Measurements from ENCODE around the gene TMEM25.
A peak's percentile ranks its signal among the peaks of the same experiment; 100 is the strongest.
"Not testable (repeated sequence)": the region's sequence is repeated elsewhere in the genome, so short reads cannot be mapped to it uniquely, and the experiment has no call there.

Gene TMEM25

DNA sequence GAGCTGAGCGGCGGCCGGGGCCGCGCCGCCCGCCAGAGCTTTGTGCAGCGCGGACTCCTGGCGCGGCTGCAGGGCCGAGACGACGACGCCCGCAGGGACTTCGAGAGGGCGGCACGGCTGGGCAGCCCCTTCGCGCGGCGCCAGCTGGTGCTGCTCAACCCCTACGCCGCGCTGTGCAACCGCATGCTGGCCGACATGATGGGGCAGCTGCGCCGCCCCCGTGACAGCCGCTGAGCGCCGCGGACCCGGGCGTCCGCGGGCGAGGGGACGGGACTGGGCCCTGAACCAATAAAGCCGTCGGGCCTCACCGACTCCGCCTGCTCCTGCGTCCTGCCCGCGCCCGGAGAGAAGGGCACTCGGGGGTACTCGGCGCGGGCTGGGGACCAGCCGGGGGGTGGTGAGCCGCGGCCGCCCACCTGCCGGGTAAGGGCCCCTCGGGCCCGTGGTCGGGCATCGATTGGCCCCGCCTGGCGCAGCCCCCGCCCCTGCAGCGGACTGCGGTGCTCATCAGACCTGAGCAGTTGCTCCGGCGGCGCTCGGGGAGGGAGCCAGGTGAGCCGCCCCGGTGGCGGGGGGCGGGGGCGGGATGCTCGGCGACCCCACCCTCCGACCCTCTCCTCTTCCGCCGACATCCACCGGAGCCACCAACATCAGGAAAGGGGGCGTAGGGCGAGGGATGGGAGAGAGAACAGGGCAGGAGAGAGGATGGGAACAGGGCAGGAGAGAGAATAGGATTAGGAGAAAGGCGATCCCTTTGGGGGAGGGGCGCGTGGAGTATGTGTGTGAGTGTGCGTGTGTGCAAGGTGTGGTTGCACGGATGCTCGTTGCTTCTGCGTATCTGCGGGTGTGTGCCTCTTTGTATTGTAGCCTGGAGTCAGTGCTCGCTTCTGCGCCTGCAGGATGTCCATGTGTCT lies at the start of gene TMEM25:
TSS of gene TMEM25 (plus strand) at position 510 of the 914 bp plus-strand sequence. CDS start 610 bp downstream, outside the sequence.
- DNase-seq: peak; percentile 82

DNA sequence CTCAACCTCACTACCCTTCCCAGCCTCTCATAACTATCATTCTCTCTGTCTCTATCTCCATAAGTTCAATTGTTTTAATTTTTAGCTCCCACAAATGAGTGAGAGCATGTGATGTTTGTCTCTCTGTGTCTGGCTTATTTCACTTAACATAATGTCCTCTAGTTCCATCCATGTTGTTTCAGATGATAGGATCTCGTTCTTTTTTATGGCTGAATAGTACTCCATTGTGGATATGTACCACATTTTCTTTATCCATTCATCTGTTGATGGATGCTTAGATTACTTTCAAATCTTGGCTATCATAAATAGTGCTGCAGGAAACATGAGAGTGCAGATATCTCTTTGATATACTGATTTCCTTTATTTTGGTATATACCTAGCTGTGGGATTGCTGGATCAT lies 49.8 kb upstream of the TMEM25 start:
- not testable (repeated sequence) for DNase-seq

DNA sequence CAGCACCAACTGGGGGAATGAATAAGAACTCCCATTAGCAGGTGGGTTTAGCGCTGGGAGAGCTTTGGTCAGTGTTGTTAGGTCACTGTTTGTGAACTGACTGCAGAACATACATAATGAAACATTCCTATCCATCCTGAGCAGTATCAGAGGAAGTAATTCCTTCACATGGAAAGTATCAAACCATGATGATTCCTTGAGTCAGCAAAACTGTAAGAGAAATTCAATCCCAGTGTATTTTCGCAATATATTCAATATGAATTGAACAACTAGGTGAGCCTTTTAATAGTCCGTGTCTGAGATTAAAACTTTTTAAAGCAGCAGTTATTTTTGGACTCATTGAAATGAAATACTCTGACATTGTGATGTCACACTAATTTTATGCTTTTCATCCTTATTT lies 46.6 kb upstream of the TMEM25 start:
- DNase-seq: no peak

DNA sequence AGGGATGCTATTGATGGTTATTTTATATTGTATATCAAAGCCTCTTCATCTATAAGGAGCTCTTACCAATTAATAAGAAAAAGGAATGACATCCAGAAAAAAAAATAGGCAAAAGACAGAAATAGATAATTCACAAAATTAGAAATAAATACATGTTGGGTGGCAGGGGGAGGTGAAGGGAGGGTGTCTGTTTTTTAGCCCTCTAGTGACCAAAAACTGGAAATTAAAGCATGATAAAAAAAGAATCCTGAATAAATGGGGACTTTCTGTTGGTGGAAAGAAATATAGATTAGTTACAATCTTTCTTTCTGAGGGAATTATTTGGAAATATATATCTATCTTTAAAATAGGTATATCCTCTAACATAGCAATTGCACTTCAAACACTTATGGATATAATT lies 45.7 kb upstream of the TMEM25 start:
- DNase-seq: no peak

DNA sequence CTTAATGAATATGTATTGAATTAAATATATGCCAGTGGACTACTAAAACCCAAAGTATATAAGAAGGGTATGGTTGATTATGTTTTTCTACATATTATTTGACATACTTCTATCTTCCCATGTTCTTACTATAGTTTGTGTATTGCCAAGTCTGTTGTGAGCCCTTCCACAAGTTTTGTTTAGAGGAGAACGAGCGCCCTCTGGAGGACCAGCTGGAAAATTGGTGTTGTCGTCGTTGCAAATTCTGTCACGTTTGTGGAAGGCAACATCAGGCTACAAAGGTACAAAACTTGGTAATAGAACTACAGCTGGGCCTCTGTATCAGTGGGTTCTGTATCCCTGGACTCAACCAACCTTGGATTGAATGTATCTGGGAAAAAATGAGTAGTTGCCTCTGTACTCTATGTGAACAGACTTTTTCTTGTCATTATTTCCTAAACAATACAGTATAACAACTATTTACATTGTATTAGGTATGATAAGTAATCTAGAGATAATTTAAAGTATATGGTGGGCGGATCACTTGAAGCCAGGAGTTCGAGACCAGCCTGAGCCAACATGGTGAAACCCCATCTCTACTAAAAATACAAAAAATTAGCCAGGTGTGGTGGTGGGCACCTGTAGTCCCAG lies 42.4 kb upstream of the TMEM25 start:
- peak; percentile 85 for DNase-seq

DNA sequence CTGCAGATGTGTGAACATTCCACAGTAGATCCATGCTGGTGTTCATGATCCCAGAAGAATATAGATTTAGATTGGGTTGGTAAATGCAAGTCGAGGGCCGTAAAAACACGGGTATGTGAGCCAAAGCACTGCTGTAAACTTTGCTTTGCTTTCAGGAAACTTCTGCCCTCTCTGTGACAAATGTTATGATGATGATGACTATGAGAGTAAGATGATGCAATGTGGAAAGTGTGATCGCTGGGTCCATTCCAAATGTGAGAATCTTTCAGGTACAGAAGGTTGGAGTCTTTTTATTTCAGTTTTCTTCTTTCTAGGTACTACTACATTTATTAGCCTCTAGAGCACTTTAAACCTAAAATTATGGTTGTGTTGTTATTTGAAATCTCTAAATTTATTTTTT lies 40.0 kb upstream of the TMEM25 start:
- DNase-seq: no peak

DNA sequence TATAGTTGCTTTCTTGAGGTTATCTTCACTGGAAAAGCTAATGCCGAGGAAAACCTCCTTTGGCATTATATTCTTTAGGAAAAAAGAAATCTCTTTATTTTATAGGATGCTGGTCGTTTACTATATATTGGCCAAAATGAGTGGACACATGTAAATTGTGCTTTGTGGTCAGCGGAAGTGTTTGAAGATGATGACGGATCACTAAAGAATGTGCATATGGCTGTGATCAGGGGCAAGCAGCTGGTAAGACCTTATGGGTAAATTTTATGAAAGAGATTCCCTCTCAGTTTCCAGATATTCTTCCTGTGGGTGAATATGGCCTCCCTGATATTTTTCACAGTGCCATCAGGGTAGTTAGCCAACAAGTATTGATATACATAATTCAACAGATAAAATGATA lies 33.2 kb upstream of the TMEM25 start:
- no peak for DNase-seq

DNA sequence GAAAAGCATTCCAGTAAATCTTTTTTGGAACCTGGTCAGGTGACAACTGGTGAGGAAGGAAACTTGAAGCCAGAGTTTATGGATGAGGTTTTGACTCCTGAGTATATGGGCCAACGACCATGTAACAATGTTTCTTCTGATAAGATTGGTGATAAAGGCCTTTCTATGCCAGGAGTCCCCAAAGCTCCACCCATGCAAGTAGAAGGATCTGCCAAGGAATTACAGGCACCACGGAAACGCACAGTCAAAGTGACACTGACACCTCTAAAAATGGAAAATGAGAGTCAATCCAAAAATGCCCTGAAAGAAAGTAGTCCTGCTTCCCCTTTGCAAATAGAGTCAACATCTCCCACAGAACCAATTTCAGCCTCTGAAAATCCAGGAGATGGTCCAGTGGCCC lies 27.8 kb upstream of the TMEM25 start:
- DNase-seq: no peak

DNA sequence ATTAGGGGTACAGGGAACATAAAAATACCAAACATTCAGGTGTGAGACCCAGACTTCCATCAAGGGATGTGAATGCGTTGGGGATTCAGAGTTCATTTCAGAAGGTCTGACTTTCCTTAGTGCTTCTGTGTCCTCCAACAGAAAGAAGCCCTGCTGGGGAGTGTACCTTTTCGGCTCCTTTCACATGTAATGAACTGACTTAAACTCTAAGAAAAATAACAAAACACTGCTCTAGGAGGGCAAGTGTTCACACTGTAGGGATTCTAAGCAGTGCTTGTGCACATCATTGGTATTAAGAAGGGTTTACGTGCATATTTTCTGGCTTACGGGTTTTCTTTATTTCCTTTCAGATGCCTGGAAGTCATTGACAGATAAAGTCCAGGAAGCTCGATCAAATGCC lies 19.4 kb upstream of the TMEM25 start:
- no peak for DNase-seq

DNA sequence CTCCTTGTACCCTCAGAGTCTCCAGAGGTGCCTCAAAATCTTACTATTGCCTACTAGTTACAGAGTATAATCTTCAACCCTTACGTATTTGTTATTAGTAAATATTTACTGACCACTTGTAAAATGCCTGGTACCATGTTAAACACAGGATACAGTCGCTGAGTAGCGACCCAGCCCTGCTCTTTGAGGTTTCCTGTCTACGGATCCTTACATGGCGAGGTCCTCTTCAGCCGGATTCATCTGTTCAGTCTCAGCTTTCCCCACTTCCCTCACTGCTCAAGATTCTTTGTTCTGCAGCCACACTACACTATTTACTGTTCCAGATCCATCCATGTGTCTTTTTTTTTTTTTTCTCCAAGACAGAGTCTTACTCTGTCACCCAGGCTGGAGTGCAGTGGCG lies 16.9 kb upstream of the TMEM25 start:
- no peak for DNase-seq

DNA sequence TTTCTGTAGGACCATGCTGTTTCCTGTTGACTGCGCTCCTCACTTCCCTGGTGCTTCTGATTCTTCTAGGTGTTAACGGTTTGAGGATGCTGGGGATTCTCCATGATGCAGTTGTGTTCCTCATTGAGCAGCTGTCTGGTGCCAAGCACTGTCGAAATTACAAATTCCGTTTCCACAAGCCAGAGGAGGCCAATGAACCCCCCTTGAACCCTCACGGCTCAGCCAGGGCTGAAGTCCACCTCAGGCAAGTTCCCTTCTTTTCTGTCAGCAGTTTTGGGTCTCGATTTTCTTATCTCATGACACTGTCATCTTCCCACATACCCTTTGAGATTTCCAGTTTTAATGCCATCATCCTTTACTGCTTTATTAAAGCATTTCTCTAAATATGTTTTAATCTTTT lies 11.4 kb upstream of the TMEM25 start:
- DNase-seq: no peak

DNA sequence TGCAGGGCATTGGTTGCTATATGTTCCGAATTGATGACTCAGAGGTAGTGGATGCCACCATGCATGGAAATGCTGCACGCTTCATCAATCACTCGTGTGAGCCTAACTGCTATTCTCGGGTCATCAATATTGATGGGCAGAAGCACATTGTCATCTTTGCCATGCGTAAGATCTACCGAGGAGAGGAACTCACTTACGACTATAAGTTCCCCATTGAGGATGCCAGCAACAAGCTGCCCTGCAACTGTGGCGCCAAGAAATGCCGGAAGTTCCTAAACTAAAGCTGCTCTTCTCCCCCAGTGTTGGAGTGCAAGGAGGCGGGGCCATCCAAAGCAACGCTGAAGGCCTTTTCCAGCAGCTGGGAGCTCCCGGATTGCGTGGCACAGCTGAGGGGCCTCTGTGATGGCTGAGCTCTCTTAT lies 9.1 kb upstream of the TMEM25 start:
- DNase-seq: no peak

DNA sequence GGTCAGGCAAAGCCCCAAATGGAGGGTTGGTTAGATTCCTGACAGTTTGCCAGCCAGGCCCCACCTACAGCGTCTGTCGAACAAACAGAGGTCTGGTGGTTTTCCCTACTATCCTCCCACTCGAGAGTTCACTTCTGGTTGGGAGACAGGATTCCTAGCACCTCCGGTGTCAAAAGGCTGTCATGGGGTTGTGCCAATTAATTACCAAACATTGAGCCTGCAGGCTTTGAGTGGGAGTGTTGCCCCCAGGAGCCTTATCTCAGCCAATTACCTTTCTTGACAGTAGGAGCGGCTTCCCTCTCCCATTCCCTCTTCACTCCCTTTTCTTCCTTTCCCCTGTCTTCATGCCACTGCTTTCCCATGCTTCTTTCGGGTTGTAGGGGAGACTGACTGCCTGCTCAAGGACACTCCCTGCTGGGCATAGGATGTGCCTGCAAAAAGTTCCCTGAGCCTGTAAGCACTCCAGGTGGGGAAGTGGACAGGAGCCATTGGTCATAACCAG lies 8.4 kb upstream of the TMEM25 start:
- no peak for DNase-seq

DNA sequence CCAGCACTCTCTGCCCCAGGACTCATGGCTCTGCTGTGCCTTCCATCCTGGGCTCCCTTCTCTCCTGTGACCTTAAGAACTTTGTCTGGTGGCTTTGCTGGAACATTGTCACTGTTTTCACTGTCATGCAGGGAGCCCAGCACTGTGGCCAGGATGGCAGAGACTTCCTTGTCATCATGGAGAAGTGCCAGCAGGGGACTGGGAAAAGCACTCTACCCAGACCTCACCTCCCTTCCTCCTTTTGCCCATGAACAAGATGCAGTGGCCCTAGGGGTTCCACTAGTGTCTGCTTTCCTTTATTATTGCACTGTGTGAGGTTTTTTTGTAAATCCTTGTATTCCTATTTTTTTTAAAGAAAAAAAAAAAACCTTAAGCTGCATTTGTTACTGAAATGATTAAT lies 6.6 kb upstream of the TMEM25 start:
- no peak for DNase-seq

DNA sequence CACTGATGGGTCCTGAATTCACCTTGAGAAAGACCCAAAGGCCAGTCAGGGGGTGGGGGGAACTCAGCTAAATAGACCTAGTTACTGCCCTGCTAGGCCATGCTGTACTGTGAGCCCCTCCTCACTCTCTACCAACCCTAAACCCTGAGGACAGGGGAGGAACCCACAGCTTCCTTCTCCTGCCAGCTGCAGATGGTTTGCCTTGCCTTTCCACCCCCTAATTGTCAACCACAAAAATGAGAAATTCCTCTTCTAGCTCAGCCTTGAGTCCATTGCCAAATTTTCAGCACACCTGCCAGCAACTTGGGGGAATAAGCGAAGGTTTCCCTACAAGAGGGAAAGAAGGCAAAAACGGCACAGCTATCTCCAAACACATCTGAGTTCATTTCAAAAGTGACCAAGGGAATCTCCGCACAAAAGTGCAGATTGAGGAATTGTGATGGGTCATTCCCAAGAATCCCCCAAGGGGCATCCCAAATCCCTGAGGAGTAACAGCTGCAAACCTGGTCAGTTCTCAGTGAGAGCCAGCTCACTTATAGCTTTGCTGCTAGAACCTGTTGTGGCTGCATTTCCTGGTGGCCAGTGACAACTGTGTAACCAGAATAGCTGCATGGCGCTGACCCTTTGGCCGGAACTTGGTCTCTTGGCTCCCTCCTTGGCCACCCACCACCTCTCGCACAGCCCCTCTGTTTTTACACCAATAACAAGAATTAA lies 6.1 kb upstream of the TMEM25 start:
- DNase-seq: no peak

DNA sequence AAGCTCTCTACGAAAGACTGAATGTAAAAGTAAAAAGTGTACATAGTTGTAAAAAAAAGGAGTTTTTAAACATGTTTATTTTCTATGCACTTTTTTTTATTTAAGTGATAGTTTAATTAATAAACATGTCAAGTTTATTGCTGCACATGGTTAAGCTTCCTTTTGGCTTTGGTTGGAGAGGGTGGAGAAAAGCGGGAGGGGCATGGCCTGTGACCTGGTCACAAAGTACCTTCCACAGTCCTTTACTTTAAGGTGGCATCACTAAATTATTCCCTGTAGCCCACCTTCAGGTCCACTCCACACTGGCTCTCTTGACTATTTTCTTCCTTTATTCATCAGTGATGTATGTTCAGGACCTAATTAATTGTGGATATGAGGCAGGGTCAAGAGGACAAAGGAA lies 4.3 kb upstream of the TMEM25 start:
- no peak for DNase-seq

DNA sequence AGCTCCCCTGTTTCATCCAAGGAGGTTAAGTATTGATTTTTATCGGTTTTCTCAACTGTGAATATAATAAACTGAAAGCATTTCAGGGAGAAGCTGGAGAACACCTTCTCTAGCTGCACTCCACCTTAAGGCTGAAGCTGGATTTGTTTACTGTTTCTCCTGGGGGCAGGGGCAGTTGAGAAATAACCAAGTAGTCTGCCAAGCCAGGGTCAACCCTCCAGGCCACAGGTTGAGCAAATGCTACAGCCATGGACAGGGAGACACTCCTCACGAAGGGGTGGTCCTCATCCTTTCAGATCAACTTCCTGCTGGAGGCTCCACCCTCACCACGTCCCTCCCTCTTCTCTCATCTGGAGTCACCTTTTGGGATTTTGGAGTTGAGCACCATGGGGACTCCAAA lies 3.9 kb upstream of the TMEM25 start, which contains the start of gene TTC36:
TSS of gene TTC36 (plus strand) at position 366 of the 400 bp plus-strand sequence. CDS start at position 387, 21 bp downstream.
- no peak for DNase-seq

DNA sequence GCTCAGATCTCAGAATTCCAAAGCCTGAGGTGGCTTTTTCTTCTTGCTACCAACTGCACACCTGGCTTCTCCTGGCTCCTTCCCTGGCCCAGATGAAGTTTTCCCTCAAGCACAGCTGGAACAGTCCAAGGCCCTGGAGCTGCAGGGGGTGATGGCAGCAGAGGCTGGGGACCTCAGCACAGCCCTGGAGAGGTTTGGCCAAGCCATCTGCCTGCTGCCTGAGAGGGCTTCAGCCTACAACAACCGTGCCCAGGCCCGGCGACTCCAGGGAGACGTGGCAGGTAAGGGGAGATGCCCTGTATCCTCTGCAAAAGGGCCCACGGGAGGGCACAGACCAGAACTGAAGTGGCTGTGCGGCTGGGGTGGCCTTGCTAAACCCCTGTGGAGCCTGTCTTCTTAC lies 2.5 kb upstream of the TMEM25 start:
- no peak for DNase-seq

DNA sequence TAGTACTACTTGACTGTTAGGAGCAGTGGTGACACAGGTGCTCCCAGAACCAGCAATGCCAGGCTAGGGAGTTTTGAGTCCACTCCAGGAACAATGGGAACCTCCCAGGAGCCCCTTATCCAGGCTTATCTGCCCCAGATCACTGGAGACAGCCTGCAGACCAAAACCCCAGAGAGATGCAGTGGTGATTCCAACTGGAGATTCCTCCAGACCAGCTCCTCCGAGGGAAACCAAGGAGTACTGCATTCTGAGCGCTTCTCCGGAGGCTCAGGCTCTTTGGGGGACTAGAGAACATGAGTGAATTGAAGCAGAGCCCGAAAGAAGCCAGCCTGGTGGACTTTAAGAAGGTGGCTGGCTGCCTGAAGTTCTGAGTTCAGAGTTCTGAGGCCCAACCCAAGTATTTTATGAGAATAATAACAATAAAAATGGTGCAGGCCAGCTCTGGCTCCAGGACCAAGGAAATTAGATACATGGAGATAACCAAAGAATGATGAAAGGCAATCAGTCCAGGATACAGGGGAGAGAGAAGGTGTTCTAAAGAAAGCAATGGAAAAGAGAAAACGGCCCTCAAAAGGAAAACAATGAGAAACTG lies 1.3 kb upstream of the TMEM25 start:
- no peak for DNase-seq

DNA sequence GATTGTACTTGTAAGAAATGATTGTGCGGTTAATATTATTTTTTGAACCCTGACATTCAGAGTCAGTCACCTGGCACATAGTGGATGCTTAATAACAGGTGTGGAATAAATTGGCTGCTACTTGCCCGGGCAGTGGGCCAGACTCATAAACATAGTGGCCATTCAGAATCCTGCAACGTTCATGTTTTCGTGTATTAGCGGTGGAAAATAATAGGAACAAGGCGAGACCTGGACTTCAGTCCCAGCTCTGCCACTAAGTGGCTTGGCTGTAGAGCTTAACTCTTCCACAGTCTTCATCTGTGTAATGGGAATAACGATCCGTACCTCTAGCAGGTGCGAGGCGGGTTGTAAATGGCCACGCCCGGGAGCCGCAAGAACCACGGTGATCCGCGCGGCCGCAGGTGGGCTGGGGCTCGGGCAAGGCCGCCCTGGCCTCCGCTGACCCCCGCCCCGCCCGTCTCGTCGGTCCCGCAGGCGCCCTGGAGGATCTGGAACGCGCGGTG lies 761 bp upstream of the TMEM25 start:
- peak; percentile 34 for DNase-seq

DNA sequence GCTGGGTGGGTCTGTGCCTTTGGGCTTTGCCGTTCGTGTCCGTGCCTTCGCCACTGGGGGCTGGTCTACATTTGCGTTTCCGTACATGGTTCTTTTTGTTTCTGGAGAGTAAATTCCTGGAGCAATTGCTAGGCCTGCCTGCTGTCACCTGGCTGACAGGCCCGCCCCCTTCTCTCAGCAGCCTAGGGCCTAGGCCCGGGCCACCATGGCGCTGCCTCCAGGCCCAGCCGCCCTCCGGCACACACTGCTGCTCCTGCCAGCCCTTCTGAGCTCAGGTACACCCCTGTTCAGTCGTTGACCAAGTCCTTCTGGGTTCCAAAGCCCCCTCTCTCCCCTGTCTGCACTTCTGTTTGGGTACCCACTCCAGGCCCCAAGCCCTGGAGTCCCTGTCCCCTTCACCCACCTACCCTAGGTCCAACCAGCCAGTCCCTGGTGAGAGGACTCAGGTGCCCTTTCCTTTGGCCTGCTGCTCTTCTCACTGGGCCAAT lies 649 bp downstream of the TMEM25 start:
- DNase-seq: no peak

DNA sequence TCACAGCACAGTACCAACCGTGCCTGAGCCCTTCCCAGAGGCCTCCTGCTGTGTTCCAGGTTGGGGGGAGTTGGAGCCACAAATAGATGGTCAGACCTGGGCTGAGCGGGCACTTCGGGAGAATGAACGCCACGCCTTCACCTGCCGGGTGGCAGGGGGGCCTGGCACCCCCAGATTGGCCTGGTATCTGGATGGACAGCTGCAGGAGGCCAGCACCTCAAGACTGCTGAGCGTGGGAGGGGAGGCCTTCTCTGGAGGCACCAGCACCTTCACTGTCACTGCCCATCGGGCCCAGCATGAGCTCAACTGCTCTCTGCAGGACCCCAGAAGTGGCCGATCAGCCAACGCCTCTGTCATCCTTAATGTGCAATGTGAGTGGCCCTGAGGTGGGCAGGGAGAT lies 1.1 kb downstream of the TMEM25 start:
- DNase-seq: no peak
